HG02870 (cell line): ENCODE measurements around the gene MARCKS.

Experiments used
- ATAC-seq: cut with Tn5 transposase; IDR thresholded peaks from one replicate; pipeline ENCODE4 v1.9.1; 2021; ENCODE audit warnings: mild to moderate bottlenecking, moderate library complexity; ENCODE audit not compliant: unreplicated experiment

MARCKS gene

GRCh38 chr6:113848811-113849210 is 8.3 kb upstream of the MARCKS start:
- ATAC-seq: no peak

DNA sequence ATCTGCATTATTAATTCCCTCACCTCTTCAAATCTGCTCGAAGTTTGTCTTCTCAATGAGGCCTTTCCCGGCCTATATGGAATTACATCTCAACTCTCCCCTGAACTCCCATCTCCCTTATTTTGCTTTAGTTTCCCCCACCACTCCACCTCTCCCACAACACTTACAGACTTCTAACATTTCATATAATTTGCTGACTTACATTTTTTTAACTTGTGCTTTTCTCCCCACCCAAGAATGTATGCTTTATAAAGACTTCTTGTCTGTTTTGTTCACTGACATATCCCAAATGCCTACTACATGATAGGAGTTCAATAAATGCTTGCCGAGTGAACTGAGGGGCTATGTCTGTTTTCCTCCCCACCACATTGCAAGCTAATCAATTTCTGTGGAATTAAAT is 3.9 kb upstream of the MARCKS start:
- no peak for ATAC-seq

GRCh38 chr6:113854531-113855499 is 2.3 kb upstream of the MARCKS start:
- ATAC-seq: no peak

DNA sequence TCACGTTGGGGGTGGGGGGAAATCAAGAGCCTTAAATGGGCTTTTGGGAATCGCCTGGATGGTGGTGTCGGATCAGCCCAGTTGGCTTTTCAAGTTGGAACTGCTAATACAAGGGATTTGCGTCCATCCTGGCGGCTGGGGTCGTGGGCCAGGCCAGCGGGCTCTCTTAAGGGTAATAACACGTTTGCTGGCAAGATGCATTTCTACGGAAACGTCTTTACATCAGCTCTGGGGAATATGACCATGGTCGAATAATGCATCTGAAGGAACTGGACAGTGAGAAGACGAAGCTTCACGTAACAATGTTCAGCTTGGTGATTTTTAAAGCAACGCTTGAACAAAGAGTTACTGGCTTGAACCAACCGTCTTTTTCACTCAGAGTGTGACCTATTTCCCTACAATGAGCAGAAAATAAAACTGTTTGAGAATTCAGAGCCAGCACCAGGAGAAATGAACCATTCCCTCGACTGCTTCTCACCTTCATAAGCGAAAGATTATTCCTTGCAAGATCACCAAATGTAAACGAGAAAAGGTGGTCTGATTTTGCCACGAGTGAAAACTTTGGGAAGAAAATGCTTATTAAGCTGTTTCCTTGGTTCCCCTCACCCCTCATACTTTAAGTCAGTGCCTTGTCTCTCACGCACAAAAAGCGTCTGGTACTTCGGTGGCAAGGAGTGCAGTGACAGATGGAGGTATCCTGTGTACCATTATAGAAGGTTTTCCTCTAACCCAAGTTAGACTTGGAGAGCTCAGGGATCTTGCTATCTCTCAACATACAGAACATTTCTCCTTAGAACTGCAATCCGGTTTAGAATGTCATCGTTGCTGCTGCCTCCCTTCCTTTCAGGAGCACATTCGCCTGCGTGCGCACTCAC is 1.4 kb upstream of the MARCKS start:
- ATAC-seq: no peak

- no peak for ATAC-seq
These were observed 845 bp upstream of the MARCKS start for GRCh38 chr6:113856375-113856624.

DNA sequence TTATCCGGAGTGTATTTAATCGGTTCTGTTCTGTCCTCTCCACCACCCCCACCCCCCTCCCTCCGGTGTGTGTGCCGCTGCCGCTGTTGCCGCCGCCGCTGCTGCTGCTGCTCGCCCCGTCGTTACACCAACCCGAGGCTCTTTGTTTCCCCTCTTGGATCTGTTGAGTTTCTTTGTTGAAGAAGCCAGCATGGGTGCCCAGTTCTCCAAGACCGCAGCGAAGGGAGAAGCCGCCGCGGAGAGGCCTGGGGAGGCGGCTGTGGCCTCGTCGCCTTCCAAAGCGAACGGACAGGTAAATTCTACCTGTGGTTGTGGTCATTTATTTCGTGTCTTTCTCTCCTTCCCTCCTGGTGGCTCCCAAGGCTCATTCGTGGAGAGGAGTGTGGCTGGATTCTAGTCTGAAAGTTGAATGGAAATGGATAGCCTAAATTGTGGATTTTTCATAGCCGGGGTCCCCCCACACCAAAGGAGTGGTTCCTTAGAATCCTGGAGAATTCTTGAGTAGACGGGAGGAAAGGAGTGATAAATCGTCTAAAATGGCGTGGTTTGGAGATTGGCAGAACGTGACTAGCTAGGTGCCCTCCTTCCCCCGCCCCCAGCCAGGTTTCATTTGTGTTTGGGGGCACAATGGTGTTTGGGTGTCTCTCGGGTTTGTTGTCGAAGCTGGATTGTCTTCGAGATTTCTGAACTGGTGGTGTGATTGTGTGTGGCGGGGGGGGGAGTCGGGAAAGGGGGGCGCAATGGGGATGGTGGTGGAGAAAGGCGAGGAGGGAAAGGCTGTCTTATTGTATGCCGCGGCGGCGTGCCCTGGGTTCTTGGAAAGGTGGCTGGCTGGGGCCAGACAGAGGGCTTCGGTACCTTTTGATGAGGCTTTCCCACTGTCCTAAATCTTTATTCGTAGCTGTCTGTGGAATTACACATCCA is 673 bp downstream of the MARCKS start:
- ATAC-seq: no peak

DNA sequence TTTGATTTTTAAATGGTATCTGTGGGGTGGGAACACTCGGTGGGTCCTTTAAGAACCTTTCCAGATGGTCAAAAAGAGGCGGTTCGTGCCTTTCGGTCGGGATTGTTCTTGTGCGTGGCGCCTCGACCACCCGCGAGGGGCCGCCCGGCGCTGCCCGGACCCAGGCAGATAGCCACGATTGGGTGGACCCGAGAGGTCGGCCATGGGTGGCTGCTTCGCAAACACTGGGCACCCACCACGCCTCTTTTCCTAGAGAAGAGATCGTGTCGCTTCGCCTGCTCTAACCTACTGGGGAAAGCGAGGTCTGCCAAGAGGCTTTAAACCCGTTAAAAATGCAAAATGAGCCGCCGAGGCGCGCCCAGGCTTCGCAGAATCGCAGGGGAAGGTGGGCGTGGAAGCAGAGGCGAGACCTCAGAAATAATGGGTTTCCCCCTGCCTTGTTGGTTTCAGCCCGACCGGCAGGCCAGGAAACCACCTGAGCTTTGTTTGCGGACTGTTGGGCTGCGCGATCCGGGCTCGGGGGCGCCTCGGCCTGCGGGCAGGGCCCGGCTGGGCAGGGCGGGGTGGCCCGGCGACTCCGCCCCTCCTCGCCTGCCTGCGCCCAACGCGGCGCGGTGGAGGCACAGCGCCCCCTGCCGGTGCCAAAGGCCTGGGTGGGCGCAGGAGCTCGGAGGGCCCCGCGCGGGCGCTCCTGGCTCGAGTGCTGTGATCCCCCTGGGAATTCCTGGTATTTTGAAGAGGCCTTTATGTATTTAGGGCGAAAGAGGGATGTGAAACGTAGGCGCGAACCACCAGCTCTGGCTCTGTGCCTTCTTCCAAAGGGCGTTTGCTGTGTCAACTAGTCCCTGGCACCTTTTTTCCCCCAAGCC is 1.6 kb downstream of the MARCKS start:
- peak; percentile 73 for ATAC-seq

GRCh38 chr6:113859349-113860180 is 2.4 kb downstream of the MARCKS start:
- ATAC-seq: peak; percentile 0

DNA sequence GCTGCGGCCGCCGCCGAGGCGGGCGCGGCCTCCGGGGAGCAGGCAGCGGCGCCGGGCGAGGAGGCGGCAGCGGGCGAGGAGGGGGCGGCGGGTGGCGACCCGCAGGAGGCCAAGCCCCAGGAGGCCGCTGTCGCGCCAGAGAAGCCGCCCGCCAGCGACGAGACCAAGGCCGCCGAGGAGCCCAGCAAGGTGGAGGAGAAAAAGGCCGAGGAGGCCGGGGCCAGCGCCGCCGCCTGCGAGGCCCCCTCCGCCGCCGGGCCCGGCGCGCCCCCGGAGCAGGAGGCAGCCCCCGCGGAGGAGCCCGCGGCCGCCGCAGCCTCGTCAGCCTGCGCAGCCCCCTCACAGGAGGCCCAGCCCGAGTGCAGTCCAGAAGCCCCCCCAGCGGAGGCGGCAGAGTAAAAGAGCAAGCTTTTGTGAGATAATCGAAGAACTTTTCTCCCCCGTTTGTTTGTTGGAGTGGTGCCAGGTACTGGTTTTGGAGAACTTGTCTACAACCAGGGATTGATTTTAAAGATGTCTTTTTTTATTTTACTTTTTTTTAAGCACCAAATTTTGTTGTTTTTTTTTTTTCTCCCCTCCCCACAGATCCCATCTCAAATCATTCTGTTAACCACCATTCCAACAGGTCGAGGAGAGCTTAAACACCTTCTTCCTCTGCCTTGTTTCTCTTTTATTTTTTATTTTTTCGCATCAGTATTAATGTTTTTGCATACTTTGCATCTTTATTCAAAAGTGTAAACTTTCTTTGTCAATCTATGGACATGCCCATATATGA is 3.2 kb downstream of the MARCKS start:
- ATAC-seq: no peak

DNA sequence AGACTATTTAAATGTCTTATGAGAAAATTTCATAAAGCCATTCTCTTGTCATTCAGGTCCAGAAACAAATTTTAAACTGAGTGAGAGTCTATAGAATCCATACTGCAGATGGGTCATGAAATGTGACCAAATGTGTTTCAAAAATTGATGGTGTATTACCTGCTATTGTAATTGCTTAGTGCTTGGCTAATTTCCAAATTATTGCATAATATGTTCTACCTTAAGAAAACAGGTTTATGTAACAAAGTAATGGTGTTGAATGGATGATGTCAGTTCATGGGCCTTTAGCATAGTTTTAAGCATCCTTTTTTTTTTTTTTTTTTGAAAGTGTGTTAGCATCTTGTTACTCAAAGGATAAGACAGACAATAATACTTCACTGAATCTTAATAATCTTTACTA is 5.0 kb downstream of the MARCKS start:
- ATAC-seq: no peak

- no peak for ATAC-seq
These were observed 13.8 kb downstream of the MARCKS start for GRCh38 chr6:113870917-113871316.

GRCh38 chr6:113871975-113872374 is 14.8 kb downstream of the MARCKS start:
- no peak for ATAC-seq

GRCh38 chr6:113873043-113873667 is 16.0 kb downstream of the MARCKS start:
- peak; percentile 79 for ATAC-seq

GRCh38 chr6:113875470-113875869 is 18.3 kb downstream of the MARCKS start:
- ATAC-seq: no peak

GRCh38 chr6:113876695-113877094 is 19.6 kb downstream of the MARCKS start:
- ATAC-seq: no peak

GRCh38 chr6:113879186-113880096 is 22.3 kb downstream of the MARCKS start:
- peak; percentile 100 for ATAC-seq

DNA sequence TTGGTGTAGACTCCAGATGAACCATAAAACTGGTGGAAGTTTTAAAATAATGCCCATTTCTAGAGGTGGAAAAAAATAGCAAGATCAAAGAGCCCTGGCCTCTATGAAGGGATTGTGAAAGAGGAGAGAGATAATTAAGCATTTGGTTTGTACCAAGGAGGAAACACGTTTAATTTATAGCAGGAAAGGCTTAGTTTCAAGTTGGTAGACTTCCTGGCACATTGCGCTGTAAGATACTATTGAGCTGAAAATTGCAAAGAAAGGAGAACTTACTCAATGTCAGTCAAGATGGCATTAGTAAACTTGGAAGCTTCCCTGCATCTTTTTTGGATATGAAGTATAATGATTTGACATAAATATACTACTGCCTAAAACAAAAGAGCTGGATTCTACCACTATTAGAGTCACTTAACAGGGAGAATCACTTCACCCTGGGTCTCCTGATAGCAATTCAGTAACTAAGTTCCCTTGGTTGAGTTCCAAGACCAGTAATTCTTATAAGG is 24.4 kb downstream of the MARCKS start:
- ATAC-seq: no peak
